GM21717 (cell line): ENCODE measurements around the gene KLRC4.
"Not testable (repeated sequence)": the region's sequence is repeated elsewhere in the genome, so short reads cannot be mapped to it uniquely, and the experiment has no call there.

Experiments used
- ATAC-seq: cut with Tn5 transposase; IDR thresholded peaks from one replicate; pipeline ENCODE4 v1.9.1; 2021; ENCODE audit warnings: mild to moderate bottlenecking, moderate library complexity; ENCODE audit not compliant: unreplicated experiment

Gene KLRC4, protein sequence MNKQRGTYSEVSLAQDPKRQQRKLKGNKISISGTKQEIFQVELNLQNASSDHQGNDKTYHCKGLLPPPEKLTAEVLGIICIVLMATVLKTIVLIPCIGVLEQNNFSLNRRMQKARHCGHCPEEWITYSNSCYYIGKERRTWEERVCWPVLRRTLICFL

DNA sequence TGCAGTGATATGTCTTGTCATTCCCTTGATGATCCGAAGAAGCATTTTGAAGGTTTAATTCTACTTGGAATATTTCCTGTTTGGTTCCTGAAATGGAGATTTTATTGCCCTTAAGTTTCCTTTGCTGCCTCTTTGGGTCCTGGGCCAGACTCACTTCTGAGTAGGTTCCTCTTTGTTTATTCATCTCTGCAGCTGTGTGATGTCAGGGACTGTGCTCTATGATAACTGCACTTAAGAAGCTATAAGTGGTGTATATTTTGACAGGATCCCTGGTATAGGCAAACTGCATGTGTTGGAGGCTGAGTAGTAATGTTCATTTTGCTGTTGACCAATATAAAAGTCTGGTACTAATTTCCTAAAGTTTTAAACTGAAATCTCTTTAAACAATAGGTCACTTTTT, at the start of gene KLRC4:
Gene KLRC4 (minus strand): TSS at position 366 of the 400 bp plus-strand sequence. CDS start 182 bp downstream, at position 184.
- no peak for ATAC-seq

DNA sequence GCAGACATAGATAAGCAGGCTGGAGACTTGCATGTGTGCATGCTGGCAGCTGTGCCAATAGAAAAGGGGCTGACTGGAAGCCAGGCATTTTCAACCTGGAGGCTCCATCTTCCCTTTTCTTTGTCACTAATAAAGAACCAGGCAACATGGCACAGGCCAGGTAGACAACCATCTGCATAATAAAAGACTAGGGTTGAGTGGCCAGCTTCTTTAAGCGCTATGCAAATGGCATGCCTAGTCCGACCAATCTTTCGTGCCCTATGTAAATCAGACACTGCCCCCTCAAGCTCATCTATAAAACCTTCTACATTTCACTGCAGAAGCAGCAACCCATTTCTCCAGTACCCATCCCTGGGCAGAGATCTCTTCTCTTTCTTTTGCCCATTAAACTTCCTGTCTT, 48.2 kb upstream of the KLRC4 start:
- no peak for ATAC-seq

DNA sequence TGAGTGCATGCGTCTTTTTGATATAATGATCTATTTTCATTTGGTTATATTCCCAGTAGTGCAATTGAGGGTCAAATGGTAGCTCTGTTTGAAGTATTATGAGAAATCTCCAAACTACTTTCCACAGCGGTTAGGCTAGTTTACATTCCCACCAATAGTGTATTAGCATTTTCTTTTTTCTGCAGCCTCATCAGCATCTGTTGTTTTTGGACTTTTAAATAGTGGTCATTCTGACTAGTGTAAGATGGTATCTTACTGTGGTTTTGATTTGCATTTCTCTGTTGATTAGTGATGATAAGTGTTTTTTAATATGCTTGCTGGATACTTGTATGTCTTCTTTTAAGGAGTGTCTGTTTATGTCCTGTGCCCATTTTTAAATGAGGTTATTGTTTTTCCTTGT, 47.3 kb upstream of the KLRC4 start:
- no peak for ATAC-seq

DNA sequence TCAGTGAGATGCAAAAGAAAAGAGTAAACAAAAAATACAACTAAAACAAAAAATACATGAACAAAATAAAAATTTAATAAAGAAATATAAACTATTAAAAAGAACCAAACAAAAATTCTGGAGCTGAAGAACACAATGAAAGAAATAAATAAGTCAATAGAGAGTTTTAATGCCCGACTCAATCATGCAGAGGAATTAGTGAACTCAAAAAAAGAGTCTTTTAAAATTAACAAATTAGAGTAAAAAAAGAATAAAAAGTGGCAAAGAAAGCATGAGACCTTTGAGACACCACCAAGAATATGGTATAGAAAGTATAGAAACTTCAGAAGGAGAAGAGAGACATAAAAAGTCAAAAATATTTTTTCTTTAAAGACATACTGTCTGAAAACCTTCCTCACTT, 46.2 kb upstream of the KLRC4 start:
- no peak for ATAC-seq

GRCh38 chr12:10454531-10454930, 45.0 kb upstream of the KLRC4 start:
- no peak for ATAC-seq

DNA sequence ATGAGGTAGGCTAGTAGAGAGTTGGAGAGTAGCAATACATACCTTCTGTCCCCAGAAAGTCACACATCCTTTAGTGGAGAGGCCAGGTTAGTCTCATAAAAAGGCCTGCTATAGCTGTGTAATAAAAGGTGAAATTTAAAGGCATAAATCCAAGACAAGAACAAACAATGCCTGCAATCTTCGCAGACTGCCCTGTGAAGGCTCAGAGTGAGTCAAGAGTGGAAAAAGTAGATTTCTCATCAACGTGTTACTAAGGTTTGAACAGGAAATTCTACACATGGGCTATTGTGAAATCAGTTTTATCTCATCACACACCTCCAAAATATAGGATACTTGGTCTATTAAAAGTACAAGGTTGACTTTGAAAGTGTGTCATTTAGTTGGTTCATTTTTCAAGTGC, 43.6 kb upstream of the KLRC4 start, which contains the start of gene KLRC1:
Gene KLRC1 (minus strand): TSS at position 222 of the 400 bp plus-strand sequence. CDS start 2,221 bp downstream, outside the sequence.
- no peak for ATAC-seq

DNA sequence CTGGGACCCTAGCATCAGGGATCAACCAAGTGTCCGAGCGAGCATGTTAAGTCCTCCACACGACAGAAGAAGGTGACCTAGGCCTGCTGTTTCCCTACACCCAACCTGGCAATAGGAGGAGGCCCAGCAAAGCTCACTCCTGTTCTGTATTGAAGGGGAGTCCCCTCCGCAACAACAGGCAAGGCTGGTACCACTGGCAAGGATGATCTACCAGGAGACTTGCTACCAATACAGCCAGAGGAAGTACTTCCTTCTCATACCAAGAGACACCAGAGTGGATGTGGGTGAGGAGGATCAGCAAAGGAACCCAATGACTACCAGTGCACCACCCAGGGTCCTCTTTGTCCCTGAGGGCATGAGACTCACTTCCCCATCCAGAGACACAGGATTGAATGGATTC, 38.7 kb upstream of the KLRC4 start:
- no peak for ATAC-seq

GRCh38 chr12:10446052-10446451, 36.5 kb upstream of the KLRC4 start:
- ATAC-seq: not testable (repeated sequence)

- ATAC-seq: not testable (repeated sequence)
Observed at GRCh38 chr12:10441144-10441543, 31.6 kb upstream of the KLRC4 start.

GRCh38 chr12:10439608-10440274, 30.2 kb upstream of the KLRC4 start:
- not testable (repeated sequence) for ATAC-seq

GRCh38 chr12:10437601-10438000, 28.0 kb upstream of the KLRC4 start:
- not testable (repeated sequence) for ATAC-seq

- ATAC-seq: not testable (repeated sequence)
Observed at GRCh38 chr12:10435816-10436215, 26.3 kb upstream of the KLRC4 start, which contains the start of gene KLRC2. KLRC2 (minus strand) TSS chr12:10436010; CDS start chr12:10435986, 24 bp downstream.

DNA sequence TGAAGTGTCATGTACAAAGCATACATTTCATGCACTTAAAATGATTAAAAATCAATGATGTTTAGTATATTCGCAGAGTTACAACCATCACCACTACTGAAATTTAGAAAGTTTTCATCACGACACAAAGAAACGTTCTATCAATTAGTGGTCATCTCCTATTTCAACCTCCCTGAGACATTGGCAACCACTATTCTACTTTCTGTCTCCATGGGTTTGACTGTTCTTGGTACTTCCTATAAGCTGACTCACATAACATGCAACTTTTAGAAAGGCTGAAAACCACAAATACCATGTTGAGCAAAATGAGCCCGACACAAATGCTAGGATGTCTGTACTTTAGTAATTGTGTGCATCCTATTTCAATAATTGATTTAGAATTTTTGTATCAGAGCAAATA, 21.1 kb upstream of the KLRC4 start:
- not testable (repeated sequence) for ATAC-seq

GRCh38 chr12:10425938-10426337, 16.4 kb upstream of the KLRC4 start:
- not testable (repeated sequence) for ATAC-seq

- ATAC-seq: not testable (repeated sequence)
Observed at GRCh38 chr12:10424260-10424899, 14.8 kb upstream of the KLRC4 start.

DNA sequence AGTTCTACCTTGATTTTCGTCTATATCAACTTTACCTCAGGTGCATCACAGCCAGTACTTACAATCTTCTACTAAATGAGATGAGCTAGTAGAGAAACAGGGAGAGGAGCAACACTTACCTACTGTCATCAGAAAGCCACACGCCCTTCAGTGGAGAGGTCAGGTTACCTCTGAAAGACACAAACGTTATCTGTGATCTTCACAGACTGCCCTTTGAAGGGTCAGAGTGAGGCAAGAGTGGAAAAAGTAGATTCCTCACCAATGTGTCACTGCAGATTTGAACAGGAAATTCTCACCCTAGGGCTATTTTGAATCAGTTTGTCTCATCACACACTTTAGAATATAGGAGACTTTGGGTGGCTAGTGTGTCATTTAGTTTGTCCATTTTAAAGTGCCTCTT, 12.6 kb upstream of the KLRC4 start:
- ATAC-seq: not testable (repeated sequence)

DNA sequence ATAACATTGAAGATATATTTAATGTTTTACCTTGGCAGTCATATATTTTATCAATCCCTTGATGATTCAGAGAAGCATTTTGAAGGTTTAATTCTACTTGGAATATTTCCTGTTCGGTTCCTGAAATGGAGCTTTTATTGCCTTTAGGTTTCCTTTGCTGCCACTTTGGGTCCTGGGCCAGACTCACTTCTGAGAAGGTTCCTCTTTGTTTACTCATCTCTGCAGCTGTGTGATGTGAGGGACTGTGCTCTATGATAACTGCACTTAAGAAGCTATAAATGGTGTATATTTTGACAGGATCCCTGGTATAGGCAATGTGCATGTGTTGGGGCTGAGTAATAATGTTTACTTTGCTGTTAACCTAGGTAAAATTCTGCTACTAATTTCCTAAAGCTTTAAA, 10.8 kb upstream of the KLRC4 start, which contains the start of gene KLRC3:
Gene KLRC3 (minus strand): TSS at position 262 of the 400 bp plus-strand sequence. CDS start 45 bp downstream, at position 217.
- not testable (repeated sequence) for ATAC-seq

DNA sequence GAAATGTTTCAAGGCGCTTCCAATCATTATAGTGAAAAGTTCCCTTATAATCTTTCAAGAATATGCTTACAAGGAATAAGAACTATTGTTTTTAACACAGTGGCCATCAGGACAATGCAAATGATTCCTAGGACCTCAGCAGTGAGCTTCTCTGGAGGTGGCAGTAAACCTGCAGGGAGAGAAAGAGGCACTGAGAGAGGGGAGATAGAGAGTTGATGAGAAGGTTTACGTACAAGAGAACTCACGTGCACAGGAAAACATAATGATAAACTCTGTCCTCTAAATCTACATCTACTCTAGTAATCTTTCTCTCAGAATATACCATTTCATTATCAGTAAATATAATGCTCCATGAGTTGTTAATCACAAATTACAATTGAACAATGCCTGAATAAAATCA, 715 bp downstream of the KLRC4 start:
- no peak for ATAC-seq

- no peak for ATAC-seq
Observed at GRCh38 chr12:10406725-10407124, 2.8 kb downstream of the KLRC4 start.

DNA sequence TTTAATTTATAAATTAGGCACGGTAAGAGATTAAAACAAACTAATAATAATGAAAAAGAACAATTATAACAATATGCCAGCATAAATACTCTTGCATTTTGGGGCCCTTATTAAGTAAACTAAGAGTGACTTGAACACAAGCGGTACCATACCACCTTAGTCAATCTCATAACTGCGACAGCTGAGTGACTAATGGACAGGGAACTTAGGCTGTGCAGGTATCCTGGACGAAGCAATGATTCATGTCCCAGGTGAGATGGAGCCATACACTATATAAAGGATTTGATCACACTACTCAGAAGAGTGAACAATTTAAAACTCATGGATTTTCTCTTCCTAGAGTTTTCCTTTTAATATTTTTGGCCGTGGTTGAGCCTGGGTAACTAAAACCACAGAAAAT, 4.3 kb downstream of the KLRC4 start:
- ATAC-seq: no peak

DNA sequence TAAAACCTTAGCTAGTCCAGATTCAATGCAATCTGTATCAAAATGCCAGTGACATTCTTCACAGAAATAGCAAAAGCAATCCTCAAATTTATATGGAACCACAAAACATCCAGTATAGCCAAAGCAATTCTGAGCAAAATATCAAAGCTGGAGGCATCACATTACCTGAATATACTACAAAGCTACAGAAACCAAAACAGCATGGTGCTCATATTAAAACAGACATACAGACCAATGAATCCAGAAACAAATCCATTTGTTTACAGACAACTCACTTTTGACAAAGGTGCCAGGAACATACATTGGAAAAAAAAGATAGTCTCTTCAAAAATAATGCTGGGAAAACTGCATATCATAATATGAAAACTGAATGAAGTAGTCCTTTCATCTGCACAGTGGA, 4.8 kb downstream of the KLRC4 start:
- ATAC-seq: no peak

DNA sequence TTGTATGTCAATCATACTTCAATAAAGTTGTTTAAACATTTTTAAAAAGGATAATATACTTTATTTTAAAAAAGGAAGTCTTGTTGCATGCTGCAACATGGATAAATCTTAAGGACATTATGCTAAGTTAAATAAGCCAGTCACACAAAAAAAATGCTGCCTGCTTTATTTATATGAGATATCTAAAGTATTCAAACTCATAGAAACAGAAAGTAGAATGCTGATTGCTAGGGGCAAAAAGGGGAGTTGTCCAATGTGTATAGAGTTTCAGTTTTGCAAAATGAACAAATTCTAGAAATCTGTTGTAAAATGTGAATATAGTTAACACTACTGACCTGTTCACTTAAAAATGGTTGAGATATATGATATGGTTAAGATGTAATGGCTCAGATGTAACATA, 8.7 kb downstream of the KLRC4 start:
- ATAC-seq: no peak
